ENCODE results near the gene C5orf63.
A peak's percentile ranks its signal among the peaks of the same experiment; 100 is the strongest.
"Not testable (repeated sequence)": the region's sequence is repeated elsewhere in the genome, so short reads cannot be mapped to it uniquely, and the experiment has no call there.

Gene C5orf63

DNA sequence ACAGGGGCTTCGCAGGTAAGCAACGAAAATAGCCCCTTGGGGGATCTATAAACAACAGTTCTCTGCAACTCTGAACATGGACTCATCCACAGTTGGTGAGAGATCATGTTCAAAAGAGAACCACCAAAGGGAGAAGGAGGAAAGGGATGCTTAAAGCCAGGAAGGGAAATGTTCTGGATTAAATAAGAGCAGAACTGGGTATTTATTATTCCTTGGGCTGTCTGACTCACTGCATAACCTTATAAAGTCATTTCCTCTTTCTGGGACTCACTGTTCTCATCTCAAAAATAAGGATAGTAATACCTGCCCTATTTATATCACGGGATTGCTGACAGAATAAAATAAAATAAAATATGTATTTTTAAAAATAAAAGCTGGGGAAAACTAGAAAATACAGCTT is 31.7 kb downstream of the C5orf63 start:
- no peak for DNase-seq
- in situ Hi-C loops (cut with MboI; ENCODE audit: low pct_unique_long_range_greater_than_20kb, low sequenced_read_pairs) = no loop called here

DNA sequence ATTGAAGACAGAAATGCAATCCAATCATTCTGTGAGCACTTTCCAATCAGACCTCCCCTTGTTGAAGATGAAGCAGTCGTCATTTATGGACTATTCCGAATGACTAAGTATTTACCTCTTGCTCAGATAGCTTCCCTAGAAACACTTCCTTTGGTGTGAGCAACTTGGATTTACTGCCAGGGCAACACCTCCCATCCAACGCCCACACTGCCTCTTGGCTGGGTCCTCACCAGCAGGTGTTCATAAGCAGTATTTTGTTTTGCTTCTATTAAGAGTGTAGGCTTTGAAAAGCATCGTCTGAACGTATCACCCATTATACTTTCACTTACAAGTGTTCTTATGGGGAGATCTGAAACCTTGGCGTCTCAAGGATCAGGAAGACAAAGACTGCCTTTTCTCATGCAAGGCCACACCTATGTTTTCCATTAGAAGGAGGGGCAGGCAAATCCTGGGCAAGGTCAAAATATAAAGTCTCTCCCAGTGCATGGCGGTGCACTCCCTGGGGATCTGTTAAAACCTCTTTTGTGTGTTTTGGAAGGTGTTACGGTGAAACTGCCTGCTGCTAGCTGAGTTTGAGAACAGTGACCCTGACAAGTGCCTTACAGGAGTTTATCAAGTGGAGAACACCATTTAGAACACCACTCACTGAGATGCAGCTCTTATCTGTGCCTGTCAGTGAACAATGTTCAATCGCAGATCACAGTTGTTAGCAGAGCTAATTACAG is 32.3 kb downstream of the C5orf63 start:
- in situ Hi-C loops (cut with MboI; ENCODE audit: low pct_unique_long_range_greater_than_20kb, low sequenced_read_pairs) = no loop called here
- DNase-seq = no peak

DNA sequence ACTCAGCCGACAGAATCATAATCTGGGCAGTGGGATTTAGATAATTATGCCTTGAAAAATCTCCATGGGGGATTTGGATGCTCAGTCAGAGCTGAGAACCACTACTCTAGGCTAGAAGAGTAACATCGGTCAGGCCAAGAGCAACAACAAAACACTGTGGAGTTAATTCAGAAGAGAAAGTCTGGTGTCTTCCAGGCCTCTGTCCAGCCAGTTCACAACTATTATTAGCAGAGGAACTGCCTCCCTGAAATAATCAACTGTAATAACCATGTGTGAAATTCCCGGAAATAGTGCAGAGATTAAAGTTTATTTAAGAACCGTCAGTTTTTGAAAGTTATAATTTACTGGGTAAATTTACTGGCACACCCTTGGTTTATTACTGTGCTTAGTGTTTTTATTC is 34.8 kb downstream of the C5orf63 start:
- DNase-seq = no peak
- in situ Hi-C loops (cut with MboI; ENCODE audit: low pct_unique_long_range_greater_than_20kb, low sequenced_read_pairs) = no loop called here

DNA sequence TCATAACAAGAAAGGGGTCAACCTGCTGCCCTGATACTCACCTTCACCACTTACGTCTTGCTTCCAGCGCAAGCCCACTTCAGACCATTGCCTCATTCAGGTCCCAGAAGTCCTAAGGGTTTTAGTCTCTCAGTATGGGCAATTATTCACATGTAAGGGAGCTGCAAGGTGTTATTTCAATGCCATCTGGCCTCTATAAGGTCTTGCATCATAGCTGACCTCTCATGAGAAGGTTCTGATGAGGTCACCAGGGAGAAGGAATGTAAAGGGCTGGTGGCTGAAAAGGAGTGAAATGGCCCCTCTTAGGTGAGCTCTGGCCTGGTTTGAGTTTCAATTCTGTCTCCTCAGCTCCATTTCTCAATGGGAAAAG is 41.5 kb downstream of the C5orf63 start:
- no peak for DNase-seq
- in situ Hi-C loops (cut with MboI; ENCODE audit: low pct_unique_long_range_greater_than_20kb, low sequenced_read_pairs) = no loop called here

DNA sequence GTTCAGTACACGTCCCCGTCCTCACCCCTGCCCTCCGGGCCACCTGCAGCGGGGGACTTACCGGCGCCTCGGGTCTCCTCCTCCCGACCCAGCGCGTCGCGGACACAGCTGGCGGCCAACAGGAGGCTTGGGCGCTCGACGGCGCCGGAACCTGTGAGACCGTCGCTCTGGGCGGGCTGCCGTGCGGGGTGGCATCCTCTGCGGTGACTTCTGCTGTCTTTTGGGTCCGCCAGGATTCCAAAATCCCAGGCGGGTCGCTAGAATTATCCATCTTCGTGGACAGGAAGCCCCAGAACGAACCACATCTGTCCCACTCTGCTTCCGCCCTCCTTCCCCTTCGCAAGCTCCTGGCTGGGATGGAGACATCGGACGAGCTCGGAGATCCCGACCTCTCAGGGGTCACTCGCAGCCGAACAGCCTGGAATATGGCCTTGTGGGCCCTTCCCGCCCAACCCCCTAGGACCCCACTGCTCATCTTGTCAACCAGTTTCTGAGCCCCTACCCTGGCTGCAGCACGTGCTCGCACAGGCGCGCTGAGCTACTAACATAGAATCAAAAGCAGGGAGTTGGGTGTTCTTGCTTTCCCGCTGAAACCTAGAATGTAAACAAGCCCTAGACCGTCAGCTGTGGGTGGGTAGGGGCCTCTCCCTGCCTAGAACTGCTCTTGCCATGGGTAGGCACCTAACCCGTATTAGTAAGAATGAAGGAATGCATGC is 42.0 kb downstream of the C5orf63 start:
- no peak for DNase-seq
- in situ Hi-C loops (cut with MboI; ENCODE audit: low pct_unique_long_range_greater_than_20kb, low sequenced_read_pairs) = no loop called here

DNA sequence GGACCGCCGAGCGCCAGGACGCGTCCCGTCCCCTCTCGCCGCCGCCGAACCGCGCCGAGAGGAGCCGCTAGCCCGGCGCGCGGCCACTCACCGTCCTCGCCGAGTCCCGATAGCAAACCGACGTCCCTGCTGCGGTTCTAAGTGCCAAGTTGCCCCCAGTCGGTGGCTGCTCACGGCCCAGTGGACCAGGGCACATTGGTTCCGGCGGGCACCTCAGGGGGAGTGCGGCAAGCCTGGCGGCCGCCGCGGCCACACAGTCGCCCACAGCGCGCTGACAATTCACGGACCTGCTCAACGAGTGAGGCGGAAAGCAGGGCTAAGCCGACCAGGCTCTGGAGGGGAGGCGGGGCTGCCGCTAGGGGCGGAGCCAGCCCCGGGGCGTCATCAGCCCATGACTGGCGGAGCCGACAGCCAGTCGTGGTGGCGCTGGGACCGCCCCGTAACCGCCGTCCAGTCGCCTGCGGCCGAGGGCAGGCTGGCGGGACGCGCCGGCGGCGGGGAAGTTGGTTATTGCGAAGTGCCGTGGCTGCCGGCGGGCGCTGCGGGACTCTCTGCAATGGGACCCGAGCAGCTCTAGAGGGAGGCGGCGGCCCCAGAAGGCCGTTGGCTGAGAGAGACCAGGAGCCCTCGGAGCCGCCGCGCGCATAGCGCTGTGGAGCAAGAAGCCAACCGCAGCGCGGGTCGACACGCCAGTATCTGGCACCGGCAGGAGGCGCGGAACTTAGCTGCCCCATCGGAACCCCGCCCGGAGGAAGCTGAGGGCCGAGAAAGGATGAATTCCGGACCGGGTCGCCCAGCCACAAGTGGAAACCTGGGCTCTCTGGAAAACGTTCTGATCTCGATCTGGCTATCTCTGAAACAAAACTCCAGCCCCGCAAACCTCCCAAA is 42.8 kb downstream of the C5orf63 start, which contains the start of gene MARCHF3:
Gene MARCHF3 (minus strand): TSS at position 300 of the 888 bp plus-strand sequence. CDS start 112,387 bp downstream, outside the sequence.
- peak; percentile 97 for DNase-seq

DNA sequence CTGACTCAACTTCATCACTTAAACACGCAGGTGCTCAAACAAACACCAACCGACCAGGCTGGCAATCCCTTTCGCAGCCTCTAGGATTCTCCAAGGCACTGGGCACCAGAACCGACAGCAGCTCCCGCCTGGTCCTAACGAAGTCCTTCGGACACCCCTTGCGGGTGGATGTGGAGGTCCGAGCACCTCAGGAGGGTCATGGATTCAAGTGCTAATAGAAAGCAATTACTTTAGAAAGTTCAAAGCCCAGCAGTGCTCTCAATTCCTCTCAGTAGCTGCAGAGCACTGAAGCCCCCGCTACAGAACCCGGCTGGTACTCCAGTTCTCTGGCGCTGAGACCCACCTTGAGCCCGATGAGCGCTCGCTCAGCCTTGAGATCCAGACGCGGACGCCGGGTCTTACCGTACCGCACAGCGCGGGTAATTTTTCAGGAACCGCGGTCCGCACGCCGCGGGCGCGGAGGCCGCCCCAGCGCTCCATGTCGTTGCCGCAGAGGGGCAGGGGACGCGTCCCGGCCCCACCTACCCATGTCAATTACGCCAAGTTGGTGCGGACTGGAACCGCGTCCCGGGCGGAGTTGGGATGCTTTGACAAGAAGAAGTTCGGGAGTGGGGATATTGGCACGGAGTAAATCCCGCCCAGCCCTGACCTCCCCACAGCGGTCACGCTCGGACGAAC is 43.6 kb downstream of the C5orf63 start:
- in situ Hi-C loops (cut with MboI; ENCODE audit: low pct_unique_long_range_greater_than_20kb, low sequenced_read_pairs) = no loop called here

More for the DNA sequence above, 42.8 kb downstream of the C5orf63 start, which contains the start of gene MARCHF3:
- in situ Hi-C loops (cut with MboI; ENCODE audit: low pct_unique_long_range_greater_than_20kb, low sequenced_read_pairs) = no loop called here

DNA sequence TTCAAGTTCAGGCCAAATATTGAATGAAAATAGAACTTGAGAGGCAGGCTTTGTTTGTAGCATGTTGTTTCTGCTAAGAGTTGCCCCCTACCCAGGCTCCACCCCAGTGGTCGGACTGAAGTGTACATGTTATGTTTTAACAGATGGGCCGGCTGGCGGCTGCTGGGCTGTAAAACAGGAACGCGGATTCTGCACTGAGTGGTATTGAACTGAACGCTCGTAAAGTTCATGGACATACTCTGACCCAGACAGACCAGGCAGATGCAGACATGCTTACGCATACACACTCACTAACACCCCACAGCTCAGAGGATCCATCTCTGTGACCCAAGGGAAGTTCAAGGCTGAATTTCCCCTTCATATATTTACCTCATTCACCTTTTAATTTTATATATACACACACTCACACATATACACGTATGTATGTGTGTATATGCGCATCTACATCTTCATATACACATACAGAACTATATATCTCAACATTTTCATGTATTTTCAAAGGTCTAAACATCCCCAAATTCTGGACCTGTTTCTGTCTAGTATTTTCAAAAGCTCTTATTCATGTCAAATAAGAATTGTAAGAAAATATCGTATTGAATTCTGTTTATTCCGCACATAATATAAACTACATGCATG is 44.4 kb downstream of the C5orf63 start:
- DNase-seq = peak; percentile 71
- in situ Hi-C loops (cut with MboI; ENCODE audit: low pct_unique_long_range_greater_than_20kb, low sequenced_read_pairs) = no loop called here

More for the DNA sequence above, 43.6 kb downstream of the C5orf63 start:
- peak; percentile 69 for DNase-seq

DNA sequence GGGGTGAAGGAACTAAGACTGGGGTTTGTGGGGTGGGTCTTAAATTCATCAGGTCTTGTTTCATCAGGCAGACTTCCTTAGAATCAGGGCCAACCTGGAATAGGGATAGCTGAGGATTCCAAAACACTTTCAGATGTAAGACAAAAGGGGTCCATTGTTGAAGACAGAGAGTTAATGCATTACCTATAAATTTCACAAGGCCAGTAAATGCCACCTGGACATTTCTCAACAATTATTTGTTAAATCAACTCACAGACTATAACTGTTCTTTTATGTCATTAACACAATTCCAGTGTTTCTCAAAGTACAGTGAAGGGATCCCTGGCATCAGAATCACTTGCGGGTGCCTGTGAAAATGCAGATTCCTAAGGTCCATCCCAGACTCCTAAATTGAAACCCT is 45.8 kb downstream of the C5orf63 start:
- in situ Hi-C loops (cut with MboI; ENCODE audit: low pct_unique_long_range_greater_than_20kb, low sequenced_read_pairs) = no loop called here

DNA sequence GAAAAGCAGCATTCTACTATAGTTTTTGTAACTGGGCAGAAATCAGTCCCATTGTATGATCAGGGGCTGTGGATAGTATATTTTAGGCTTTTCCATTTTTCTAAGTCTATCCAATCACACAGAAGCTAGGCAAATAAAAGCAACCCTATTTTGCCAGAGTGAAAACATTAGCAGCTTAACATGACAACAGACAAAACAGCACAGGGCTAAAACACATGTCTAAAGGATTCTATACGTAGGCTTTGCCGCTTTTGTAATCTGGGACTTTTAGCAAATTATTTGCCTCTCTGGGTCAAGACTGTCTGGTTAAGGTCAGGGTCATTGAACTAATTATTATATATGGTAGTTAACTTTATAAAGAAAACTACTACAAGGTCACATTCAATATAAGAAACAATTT is 47.1 kb downstream of the C5orf63 start:
- DNase-seq = no peak
- in situ Hi-C loops (cut with MboI; ENCODE audit: low pct_unique_long_range_greater_than_20kb, low sequenced_read_pairs) = no loop called here

More for the DNA sequence above, 45.8 kb downstream of the C5orf63 start:
- no peak for DNase-seq

DNA sequence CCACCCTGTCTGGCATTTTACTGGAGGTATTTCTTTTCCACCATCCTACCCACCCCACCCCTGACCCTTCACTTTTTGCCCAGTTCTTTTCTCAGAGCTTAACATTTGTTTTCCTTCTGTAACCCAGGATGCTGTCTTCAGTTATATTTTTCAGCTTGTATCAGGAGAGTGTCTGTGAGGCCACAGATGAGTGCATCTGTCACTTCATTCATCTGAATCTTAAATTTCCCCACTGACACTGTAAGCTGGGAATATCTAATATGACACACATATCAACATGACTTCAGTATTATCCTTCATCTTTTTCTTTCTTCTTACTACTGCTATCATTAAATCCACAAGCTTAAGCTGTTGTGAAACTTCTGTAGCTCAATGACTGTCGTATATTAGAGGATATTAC is 47.8 kb downstream of the C5orf63 start:
- no peak for DNase-seq
- in situ Hi-C loops (cut with MboI; ENCODE audit: low pct_unique_long_range_greater_than_20kb, low sequenced_read_pairs) = no loop called here

DNA sequence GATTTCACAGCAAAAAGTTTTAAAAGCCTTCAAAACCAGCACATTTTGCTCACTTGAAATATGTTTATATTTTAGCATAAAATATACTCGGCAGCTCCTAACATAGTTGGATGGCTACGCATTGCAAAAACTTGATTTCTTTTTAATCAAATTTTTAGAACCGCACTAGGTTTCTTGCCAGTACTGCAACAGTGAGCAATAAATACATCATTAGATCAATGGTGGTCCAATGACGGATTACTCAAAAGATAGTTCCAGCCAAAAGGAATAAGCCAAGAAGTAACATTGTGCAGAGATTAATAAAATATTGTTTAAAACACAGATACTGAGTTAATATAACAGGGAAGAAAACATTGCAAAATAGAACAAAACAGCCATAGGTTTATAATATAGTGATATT is 48.5 kb downstream of the C5orf63 start:
- DNase-seq = no peak
- in situ Hi-C loops (cut with MboI; ENCODE audit: low pct_unique_long_range_greater_than_20kb, low sequenced_read_pairs) = no loop called here

DNA sequence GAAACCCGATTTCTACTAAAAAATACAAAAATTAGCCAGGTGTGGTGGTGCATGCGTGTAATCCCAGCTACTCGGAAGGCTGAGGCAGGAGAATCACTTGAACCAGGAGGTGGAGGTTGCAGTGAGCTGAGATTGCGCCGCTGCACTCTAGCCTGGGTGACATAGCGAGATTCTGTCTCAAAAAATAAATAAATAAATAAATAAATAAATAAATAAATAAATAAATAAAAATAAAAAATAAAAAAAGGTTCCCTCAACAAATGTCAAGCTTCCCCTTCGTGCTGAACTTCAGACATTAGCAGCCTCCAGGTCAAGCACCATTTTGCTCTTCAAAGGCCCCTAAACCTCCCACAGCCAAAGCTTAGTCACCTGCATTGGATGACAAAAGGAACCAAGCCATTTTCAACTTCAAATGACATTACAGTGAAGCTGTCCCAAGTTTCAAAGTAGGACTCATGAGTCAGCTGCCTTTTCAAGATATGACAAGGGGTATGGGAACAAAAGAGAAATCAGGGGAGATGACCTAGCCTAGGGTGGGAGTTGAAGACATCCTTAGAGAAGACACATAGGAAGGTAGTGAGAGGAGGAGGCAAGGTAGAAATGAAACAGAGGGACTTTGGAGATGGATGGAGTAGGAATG is 49.6 kb downstream of the C5orf63 start:
- not testable (repeated sequence) for DNase-seq

DNA sequence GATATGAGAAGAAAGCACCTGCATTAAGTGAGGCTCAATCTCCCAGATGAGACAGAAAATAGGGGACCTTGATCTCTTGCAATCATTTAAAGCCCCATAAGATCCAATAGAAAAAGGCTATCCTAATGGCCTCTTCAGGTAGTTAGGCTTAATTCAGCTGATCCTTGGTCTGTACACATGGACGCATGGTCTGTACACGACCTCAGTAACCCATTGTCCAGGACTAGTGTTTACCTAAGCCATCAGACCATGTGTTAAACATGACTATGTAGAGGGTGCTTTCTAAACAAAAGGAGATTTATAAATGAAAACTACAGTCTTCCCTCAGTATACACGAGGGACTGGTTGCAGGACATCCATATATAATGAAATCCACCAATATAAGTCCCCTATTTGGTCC is 50.5 kb downstream of the C5orf63 start:
- in situ Hi-C loops (cut with MboI; ENCODE audit: low pct_unique_long_range_greater_than_20kb, low sequenced_read_pairs) = no loop called here

More for the DNA sequence above, 49.6 kb downstream of the C5orf63 start:
- in situ Hi-C loops (cut with MboI; ENCODE audit: low pct_unique_long_range_greater_than_20kb, low sequenced_read_pairs) = not testable (repeated sequence)

DNA sequence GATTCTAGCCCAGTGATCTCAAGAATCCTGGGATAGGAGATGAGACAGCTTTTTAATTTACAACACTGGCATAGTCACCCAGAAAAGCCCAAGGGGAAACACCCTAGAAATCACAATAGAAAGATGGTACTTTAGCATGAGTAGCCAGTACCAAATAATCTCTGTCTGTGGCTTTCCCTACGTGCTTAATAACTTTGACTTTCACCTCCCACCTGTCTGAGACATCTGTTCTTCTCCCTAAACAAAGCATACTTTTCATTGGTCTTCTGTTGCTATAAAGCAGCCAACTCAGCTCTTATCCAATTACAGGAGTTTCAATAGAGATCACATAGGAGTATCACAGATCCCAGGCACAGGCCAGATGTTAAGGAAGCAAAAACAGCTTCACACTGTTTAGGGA is 53.4 kb downstream of the C5orf63 start:
- in situ Hi-C loops (cut with MboI; ENCODE audit: low pct_unique_long_range_greater_than_20kb, low sequenced_read_pairs) = no loop called here
- DNase-seq = no peak

More for the DNA sequence above, 50.5 kb downstream of the C5orf63 start:
- no peak for DNase-seq

DNA sequence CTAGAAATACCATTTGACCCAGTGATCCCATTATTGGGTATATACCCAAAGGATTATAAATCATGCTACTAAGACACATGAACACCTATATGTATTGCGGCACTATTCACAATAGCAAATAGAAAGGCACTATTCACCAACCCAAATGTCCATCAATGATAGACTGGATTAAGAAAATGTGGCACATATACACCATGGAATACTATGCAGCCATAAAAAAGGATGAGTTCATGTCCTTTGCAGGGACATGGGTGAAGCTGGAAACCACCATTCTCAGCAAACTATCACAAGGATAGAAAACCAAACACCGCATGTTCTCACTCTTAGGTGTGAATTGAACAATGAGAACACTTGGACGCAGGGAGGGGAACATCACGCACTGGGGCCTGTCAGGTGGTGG is 56.6 kb downstream of the C5orf63 start:
- in situ Hi-C loops (cut with MboI; ENCODE audit: low pct_unique_long_range_greater_than_20kb, low sequenced_read_pairs); DNase-seq: not testable (repeated sequence)

DNA sequence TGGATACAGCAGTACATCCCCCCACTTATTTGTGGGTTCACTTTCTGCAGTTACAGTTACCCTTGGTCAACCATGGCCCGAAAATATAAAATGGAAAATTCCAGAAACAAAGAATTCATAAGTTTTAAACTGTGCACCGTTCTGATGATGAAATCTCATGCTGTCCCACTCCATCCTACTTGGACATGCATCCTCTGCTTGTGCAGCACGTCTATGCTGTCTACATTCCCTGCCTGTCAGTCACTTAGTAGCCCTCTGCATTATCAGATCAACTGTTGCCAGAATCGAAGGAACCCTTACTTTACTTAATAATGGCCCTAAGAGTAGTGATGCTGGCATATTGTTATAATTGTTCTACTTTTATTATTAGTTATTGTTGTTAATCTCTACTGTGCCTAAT is 57.6 kb downstream of the C5orf63 start:
- in situ Hi-C loops (cut with MboI; ENCODE audit: low pct_unique_long_range_greater_than_20kb, low sequenced_read_pairs) = no loop called here
- DNase-seq = no peak

DNA sequence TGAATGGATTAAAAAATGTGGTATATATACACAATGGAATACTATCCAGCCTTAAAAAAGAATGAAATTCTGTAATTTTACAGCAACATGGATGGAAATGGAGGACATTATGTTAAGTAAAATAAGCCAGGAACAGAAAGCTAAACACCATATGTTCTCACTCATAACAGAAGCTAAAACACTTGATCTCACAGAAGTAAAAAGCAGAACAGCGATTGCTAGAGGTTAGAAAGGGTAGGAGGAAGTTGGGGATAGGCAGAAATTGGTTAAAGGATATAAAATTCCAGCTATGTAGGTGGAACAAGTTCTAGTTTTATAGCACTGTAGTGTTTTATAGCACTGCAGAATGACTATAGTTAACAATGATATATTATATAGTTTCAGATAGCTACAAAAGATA is 58.7 kb downstream of the C5orf63 start:
- in situ Hi-C loops (cut with MboI; ENCODE audit: low pct_unique_long_range_greater_than_20kb, low sequenced_read_pairs) = no loop called here
- peak; percentile 47 for DNase-seq

Measured in KBM-7 (cell line).